ENCODE measurements around the gene HMGB4. TPM values are rescaled to one million over a fixed set of nuclear protein-coding genes. Genes with fewer than 3 reads are reported as not detected.

The HMGB4 gene, protein sequence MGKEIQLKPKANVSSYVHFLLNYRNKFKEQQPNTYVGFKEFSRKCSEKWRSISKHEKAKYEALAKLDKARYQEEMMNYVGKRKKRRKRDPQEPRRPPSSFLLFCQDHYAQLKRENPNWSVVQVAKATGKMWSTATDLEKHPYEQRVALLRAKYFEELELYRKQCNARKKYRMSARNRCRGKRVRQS
- not detected in 2 replicates for total RNA-seq (ENCODE audit: low replicate concordance)

DNA sequence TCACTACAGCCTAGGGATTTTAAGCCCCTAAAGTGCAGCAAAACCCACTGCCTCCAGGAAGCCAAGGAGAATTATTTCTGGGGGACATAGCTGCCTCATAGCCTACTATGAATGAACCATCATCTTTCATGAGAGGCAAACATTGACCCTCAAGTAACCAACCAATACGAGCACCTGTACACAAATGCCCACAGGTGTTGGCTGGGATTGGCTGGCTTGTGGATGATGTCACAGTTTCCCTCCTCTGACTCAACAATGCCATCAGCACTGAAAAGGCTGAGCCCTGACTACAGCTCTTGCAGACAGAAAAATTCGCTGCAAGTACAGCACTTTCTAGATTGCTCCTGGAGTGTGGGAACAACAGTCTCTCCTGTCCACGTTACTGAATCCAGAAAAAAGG is at the start of gene HMGB4:
Gene HMGB4 (plus strand): TSS at position 301 of the 400 bp plus-strand sequence. CDS start 113 bp downstream, outside the sequence.

